Adrenal gland (tissue), 12 donors: ENCODE data around the gene EPOP. TPM values are rescaled to one million over a fixed set of nuclear protein-coding genes. Genes with fewer than 3 reads are reported as not detected.

ENCODE experiments used
- DNase-seq, 7 donors: peaks; one replicate each; pipeline ENCODE4 v3.0.0-alpha.2; 2019 to 2020
- H3K27ac ChIP-seq, 5 donors: fragments of 200-600 bp; sonication (generic) in 4 of 5; 1 replicate in 3 of 5; 2 replicates in 2 of 5; pipeline versions ENCODE4 v1.5.1 to v1.8.0; 2016 to 2020; ENCODE audit warnings: mild to moderate bottlenecking in 1 of 5
- H3K27me3 ChIP-seq: fragments of 200-600 bp; 2 replicates; pipeline ENCODE4 v1.8.0; 2021
- H3K36me3 ChIP-seq, 2 donors: fragments of 200-600 bp; replicated peaks in 1 of 2; 1 replicate in 1 of 2; 2 replicates in 1 of 2; pipeline versions ENCODE4 v1.5.1 to v1.8.0; 2018 to 2022
- H3K4me1 ChIP-seq, 2 donors: fragments of 200-600 bp; replicated peaks in 1 of 2; 1 replicate in 1 of 2; 2 replicates in 1 of 2; pipeline versions ENCODE4 v1.5.1 to v1.8.0; 2018 to 2021
- H3K4me3 ChIP-seq, 4 donors: fragments of 200-600 bp; sonication (generic) in 3 of 4; one replicate each; pipeline ENCODE4 v1.5.1; 2016 to 2018
- H3K9me3 ChIP-seq, 3 donors: fragments of 200-600 bp; sonication (generic) in 1 of 3; replicated peaks in 1 of 3; 1 replicate in 2 of 3; 2 replicates in 1 of 3; pipeline versions ENCODE4 v1.5.1 to v1.8.0; 2016 to 2021
- CTCF ChIP-seq, 6 experiments: fragments of 450-650 bp in 4 of 6; fragments of 200-600 bp in 2 of 6; sonication (generic) in 1 of 6; IDR thresholded peaks; 1 replicate in 5 of 6; 2 replicates in 1 of 6; pipeline versions ENCODE4 v1.5.1 to v1.8.0; 2016 to 2021; ENCODE audit warnings: antibody characterized with exemption in 6 of 6, mild to moderate bottlenecking in 2 of 6, moderate library complexity in 1 of 6
- POLR2A ChIP-seq, 2 donors: fragments of 450-650 bp; IDR thresholded peaks; one replicate each; pipeline ENCODE4 v1.6.1; 2017; ENCODE audit warnings: antibody characterized with exemption in 2 of 2, mild to moderate bottlenecking in 2 of 2, moderate library complexity in 1 of 2
- WGBS, 4 donors: extraction: QIAGEN DNeasy Blood & Tissue Kit in 2 of 4; methylation state at CpG; one replicate each; pipeline versions ENCODE4 v1.1.5 to v1.1.7; 2013 to 2017; 5-methylcytosine and 5-hydroxymethylcytosine counted together
- intact Hi-C, 2 donors: fragments of 100-400 bp; cut with DNase I; formaldehyde crosslinking; loops; one replicate each; pipeline versions ENCODE4 v1.14.1 to v1.15.0; 2022 to 2023
- polyA plus RNA-seq, 3 donors: library from polyadenylated mRNA; stranded (reverse); fragments of 200-250 nt in 2 of 3; fragments of 350-450 nt in 1 of 3; fragmentation: Illumina TruSeq in 1 of 3; extraction: RNeasy Lipid Tissue Mini Kit (QIAGEN cat#74804) in 1 of 3; gene quantifications; one replicate each; pipeline ENCODE4 v1.2.3, GENCODE V29; 2013 to 2014
- total RNA-seq, 9 donors: library from RNA; depleted of rRNA in 4 of 9; stranded (reverse); fragments of >200 nt in 4 of 9; fragments of 120-200 nt in 1 of 9; fragmentation: NEBNext Ultra II Directional in 1 of 9; extraction: Animal tissue kit (Norgen Biotek cat#: 25700) in 1 of 9; gene quantifications; one replicate each; pipeline versions ENCODE4 v1.1.0 to v1.2.4, GENCODE V29; 2013 to 2023
- donor health status: healthy with polysubstance abuse.
- donor health status: Bipolar disorder and iron deficiency.
- donor health status: DM: yes; HTN: yes; CAD: no.
- donor health status: DM: no; HTN: no; CAD: no.
- donor health status: DM: no; HTN: no; CAD: no.
- donor health status: DM: yes; HTN: yes; CAD: no.

The EPOP gene
- total and polyA plus RNA-seq, 12 donors: 0.06 to 9.4 (median 2.9) TPM

GRCh38 chr17:38637951-38638350 is 36.8 kb downstream of the EPOP start:
- H3K36me3 ChIP-seq: no peaks in the 10 kb centered on the region
- no peak overlapping the region for H3K27ac ChIP-seq
- H3K4me3 ChIP-seq: no peak overlapping the region
- H3K9me3 ChIP-seq: no peaks in the 10 kb centered on the region
- H3K27me3 ChIP-seq: peaks cover 4% of the 10 kb centered on the region
- intact Hi-C loops: no loop called here
- 66 to 88% (median 80%) methylated on average over 4 of the region's 4 CpGs for WGBS, 4 donors
- no peak for DNase-seq
- no peak for TF ChIP-seq POLR2A (IDR thresholded peaks at IDR 0.05)
- no peak for TF ChIP-seq CTCF (IDR thresholded peaks at IDR 0.05)
- H3K4me1 ChIP-seq: no peaks in the 10 kb centered on the region

GRCh38 chr17:38636054-38636453 is 38.7 kb downstream of the EPOP start:
- peak in 1 of 7 donors; percentile 9 for DNase-seq
- no peaks in the 10 kb centered on the region for H3K9me3 ChIP-seq
- intact Hi-C loops: no loop called here
- H3K36me3 ChIP-seq: no peaks in the 10 kb centered on the region
- H3K27me3 ChIP-seq: peaks cover 4% of the 10 kb centered on the region
- TF ChIP-seq POLR2A (IDR thresholded peaks at IDR 0.05) (no peak), CTCF (IDR thresholded peaks at IDR 0.05) (no peak)
- H3K4me1 ChIP-seq: no peaks in the 10 kb centered on the region
- H3K27ac ChIP-seq: no peak overlapping the region
- H3K4me3 ChIP-seq: no peak overlapping the region
- 66 to 70% (median 68%) methylated on average over 9 of the region's 9 CpGs for WGBS, 4 donors

- Histone ChIP-seq H3K4me1 (no peaks in the 10 kb centered on the region), H3K27ac (no peak overlapping the region), H3K4me3 (no peak overlapping the region), H3K27me3 (no peaks in the 10 kb centered on the region), H3K36me3 (no peaks in the 10 kb centered on the region), H3K9me3 (no peaks in the 10 kb centered on the region)
- DNase-seq: no peak
- 65 to 81% (median 68%) methylated on average over 6 of the region's 6 CpGs for WGBS, 4 donors
- TF ChIP-seq CTCF (IDR thresholded peaks at IDR 0.05): no peak
- no peak for TF ChIP-seq POLR2A (IDR thresholded peaks at IDR 0.05)
- intact Hi-C loops: no loop called here
These were observed 42.4 kb downstream of the EPOP start for GRCh38 chr17:38632334-38632733.

- no peaks in the 10 kb centered on the region for H3K9me3 ChIP-seq
- H3K27me3 ChIP-seq: peaks cover 4% of the 10 kb centered on the region
- peak in 1 of 7 donors; percentile 35 for DNase-seq
- intact Hi-C loops: no loop called here
- H3K4me3 ChIP-seq: no peak overlapping the region
- no peaks in the 10 kb centered on the region for H3K36me3 ChIP-seq
- TF ChIP-seq POLR2A (IDR thresholded peaks at IDR 0.05) (no peak), CTCF (IDR thresholded peaks at IDR 0.05) (no peak)
- no peak overlapping the region for H3K27ac ChIP-seq
- WGBS, 4 donors: 64 to 97% (median 65%) methylated on average over 3 of the region's 3 CpGs
- no peaks in the 10 kb centered on the region for H3K4me1 ChIP-seq
These were observed 46.3 kb downstream of the EPOP start for GRCh38 chr17:38628441-38628840.
